ENCODE results near the gene BBLN. TPM values are rescaled to one million over a fixed set of nuclear protein-coding genes. Genes with fewer than 3 reads are reported as not detected.

The BBLN gene
- total and polyA plus RNA-seq, 2 donors (not counting 1 experiment from before 2014, with no cell fraction given), result 44.3 to 148 TPM

DNA sequence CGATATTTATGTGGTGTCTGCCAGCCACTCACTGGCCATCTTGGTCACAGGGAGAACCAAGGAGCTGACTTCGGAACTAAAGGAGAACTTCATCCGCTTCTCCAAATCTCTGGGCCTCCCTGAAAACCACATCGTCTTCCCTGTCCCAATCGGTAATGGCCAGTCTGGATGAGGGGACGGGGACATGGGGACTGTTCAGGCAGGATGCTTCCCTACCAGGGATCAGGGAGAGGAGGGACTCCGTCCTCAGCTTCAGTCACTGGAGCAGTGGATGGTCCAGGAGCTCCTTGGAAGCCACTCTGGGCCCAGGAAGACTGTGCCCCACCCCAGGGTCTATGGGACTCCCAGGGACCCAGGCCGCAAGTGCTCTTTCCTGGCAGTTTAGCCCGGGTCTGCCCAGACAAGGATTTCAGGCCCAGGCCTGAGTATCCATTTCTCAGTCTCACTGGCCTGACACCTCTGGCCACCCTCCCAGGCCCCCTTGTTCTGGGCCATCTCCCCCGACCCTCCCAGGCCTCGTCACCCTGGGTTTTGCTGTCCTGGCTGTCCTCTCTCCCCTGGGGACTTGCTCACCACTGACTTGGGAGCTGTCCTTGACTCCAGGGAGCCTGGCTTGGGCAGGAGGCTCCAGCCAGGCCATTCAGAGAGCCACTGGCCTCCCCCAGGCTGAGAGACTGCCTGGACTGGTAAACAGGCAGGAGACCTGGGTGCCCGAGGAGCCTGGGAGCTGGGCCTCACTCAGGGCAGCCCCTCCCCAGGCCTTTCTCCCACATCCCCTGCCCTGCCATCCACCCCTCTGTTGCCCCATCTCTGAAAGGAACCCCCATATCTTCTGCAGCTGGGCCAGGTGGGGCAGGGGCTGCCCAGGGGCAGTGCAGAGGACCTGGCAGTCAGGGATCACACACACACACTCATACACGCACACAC lies 7.7 kb upstream of the BBLN start:
- H3K9me3 ChIP-seq (ENCODE audit: control extremely low read depth in 1 of 3, control insufficient read depth in 2 of 3, insufficient read depth in 1 of 3, low read length in 2 of 3), result no peaks in the 10 kb centered on the region
- intact Hi-C loops (cut with micrococcal nuclease), result no loop called here
- peaks cover 7% of the 10 kb centered on the region for H3K27me3 Mint-ChIP-seq
- no peak overlapping the region for H3K4me3 ChIP-seq (ENCODE audit: control extremely low read depth in 1 of 5, extremely low read depth in 1 of 5, insufficient read depth in 1 of 5, low read depth in 2 of 5, low read length in 4 of 5)
- no peak overlapping the region for H3K27ac ChIP-seq (ENCODE audit: low read length in 2 of 2)
- no peak overlapping the region for H3K27ac Mint-ChIP-seq
- no peaks in the 10 kb centered on the region for H3K9me3 Mint-ChIP-seq (ENCODE audit: insufficient read depth)
- H3K4me1 Mint-ChIP-seq, result no peaks in the 10 kb centered on the region
- no peak for DNase-seq
- no peaks in the 10 kb centered on the region for H3K4me1 ChIP-seq (ENCODE audit: control insufficient read depth in 2 of 2, insufficient read depth in 2 of 2, low read length in 2 of 2)
- no peaks in the 10 kb centered on the region for H4K20me1 ChIP-seq (ENCODE audit: control insufficient read depth, insufficient read depth, low read length, poor library complexity, severe bottlenecking)
- ChIA-PET POLR2A (no interaction called here), CTCF (no interaction called here)
- H3K4me3 Mint-ChIP-seq, result no peak overlapping the region
- no peaks in the 10 kb centered on the region for H3K79me2 ChIP-seq (ENCODE audit: control insufficient read depth, insufficient read depth, low read length)
- 93% methylated on average over 12 of the region's 13 CpGs for WGBS (ENCODE audit: insufficient coverage)
- no peak for ATAC-seq (ENCODE audit: low read depth)
- no peak overlapping the region for H3K4me2 ChIP-seq (replicated peaks; ENCODE audit: low read depth, low read length, poor library complexity, severe bottlenecking)
- TF ChIP-seq, protein P1, sequence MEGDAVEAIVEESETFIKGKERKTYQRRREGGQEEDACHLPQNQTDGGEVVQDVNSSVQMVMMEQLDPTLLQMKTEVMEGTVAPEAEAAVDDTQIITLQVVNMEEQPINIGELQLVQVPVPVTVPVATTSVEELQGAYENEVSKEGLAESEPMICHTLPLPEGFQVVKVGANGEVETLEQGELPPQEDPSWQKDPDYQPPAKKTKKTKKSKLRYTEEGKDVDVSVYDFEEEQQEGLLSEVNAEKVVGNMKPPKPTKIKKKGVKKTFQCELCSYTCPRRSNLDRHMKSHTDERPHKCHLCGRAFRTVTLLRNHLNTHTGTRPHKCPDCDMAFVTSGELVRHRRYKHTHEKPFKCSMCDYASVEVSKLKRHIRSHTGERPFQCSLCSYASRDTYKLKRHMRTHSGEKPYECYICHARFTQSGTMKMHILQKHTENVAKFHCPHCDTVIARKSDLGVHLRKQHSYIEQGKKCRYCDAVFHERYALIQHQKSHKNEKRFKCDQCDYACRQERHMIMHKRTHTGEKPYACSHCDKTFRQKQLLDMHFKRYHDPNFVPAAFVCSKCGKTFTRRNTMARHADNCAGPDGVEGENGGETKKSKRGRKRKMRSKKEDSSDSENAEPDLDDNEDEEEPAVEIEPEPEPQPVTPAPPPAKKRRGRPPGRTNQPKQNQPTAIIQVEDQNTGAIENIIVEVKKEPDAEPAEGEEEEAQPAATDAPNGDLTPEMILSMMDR (IDR thresholded peaks at IDR 0.05), result no peak
- TF ChIP-seq EZH2 (IDR thresholded peaks at IDR 0.05; ENCODE audit: borderline replicate concordance, insufficient read depth, low read depth, low read length, poor library complexity, severe bottlenecking), result no peak
- H3K36me3 ChIP-seq (replicated peaks in 1 of 2; ENCODE audit: control extremely low read depth in 1 of 2, control insufficient read depth in 1 of 2, extremely low read depth in 1 of 2, insufficient read depth in 2 of 2, low read length in 1 of 2), result no peaks in the 10 kb centered on the region
- no peak overlapping the region for H2AFZ ChIP-seq (ENCODE audit: insufficient read depth, low read depth, low read length, poor library complexity, severe bottlenecking)
- no peak overlapping the region for H3K9ac ChIP-seq (ENCODE audit: low read length)
- H3K27me3 ChIP-seq (replicated peaks in 1 of 4; ENCODE audit: control extremely low read depth in 1 of 4, control insufficient read depth in 3 of 4, insufficient read depth in 4 of 4, low read length in 3 of 4), result no peaks in the 10 kb centered on the region

Measured in B cell (primary cell).